Myocyte (in vitro differentiated cells): ENCODE results near the gene PRKG1. TPM values are rescaled to one million over a fixed set of nuclear protein-coding genes. Genes with fewer than 3 reads are reported as not detected.

Source experiments
- DNase-seq: peaks from one replicate; pipeline ENCODE4 v3.0.0-alpha.2; 2012; ENCODE audit warnings: low read depth
- polyA plus RNA-seq: library from polyadenylated mRNA; unstranded; fragments of >200 nt; gene quantifications from one replicate; pipeline ENCODE4 v1.2.1, GENCODE V29; 2012; ENCODE audit warnings: missing spikeins
- total RNA-seq: library from RNA; depleted of rRNA; stranded (reverse); fragments of >200 nt; gene quantifications from 2 replicates; pipeline ENCODE4 v1.2.3, GENCODE V29; 2014

Gene PRKG1
- 14.8 and 26.7 TPM in 2 replicates for total RNA-seq
- 7.8 TPM for polyA plus RNA-seq

- DNase-seq: peak; percentile 85
Observed at GRCh38 chr10:51074238-51075028, at the start of gene PRKG1. TSS of gene PRKG1 (plus strand) at chr10:51074487.

GRCh38 chr10:51028420-51028819 lies 45.9 kb upstream of the PRKG1 start:
- no peak for DNase-seq

- peak; percentile 29 for DNase-seq
Observed at GRCh38 chr10:51029172-51029641, 45.1 kb upstream of the PRKG1 start.

DNA sequence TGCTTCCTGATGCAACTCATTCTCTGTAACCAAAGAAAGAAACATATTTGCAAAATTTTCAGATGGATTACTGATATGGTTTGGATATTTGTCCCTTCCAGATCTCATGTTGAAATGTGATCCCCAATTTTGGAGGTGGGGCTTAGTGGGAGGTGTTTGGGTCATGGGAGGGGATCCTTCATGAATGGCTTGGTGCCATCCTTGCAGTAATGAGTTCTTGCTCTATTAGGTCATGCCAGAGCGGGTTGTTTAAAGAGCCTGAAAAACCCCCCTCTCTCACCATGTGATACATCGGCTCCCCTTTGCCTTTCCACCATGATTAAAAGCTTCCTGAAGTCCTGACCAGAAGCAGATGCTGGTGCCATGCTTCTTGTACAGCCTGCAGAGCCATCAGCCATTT lies 43.8 kb upstream of the PRKG1 start:
- DNase-seq: peak; percentile 26

DNA sequence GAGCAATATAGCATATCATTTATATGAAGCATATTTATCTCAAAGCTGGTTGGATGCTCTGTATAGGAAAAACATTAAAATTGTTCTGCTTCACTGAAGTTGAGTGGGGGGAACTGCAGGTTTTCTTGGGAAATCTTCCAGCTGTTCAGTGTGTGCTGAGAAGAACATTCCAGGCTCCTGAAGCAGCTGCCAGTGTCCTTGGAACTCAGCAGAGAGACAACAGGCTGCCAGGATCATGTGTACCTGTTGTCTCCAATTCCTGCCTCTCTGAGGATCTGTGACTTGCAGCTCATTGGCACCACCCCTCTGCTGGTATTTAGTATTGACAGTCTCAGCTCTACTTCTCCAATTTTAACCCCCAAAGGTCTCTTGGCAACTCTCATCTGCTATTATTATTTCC lies 42.3 kb upstream of the PRKG1 start:
- DNase-seq: peak; percentile 44

DNA sequence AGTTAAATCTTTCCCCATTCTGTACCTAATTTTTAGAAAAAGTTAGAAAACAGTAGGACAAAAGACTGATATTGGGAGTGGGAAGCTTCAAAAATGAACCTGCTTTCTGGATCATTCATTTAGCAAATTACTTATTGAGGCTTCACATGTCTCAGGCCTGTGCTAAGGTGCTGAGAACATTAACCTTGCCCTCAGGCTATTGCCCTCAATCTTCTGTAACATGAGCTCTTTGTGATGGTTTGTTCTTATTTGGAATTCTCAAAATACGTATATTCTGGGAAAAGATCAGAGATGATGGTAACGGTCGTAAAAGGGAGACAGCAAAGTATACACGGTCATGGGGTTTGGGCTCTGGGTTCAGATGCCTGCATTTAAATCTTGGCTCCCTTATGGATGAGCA lies 39.5 kb upstream of the PRKG1 start:
- no peak for DNase-seq

DNA sequence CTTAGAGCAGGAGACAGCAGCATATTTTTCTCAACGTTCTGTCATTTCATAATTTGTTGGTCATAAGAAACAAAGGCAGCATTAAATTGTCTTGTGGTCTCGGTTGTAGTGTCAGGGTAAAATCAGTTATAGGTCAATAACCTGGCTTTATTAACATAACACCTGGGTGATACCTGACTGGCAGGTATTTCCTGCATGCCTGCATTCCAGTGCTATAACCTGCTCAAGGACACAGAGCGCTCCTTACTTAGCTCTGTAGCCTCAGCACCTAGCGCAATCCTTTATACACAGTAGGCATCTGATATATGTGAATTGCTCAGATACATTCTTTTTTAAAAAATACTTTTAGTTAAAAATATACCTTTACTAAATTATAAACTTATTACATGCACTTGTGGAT lies 38.9 kb upstream of the PRKG1 start:
- no peak for DNase-seq

DNA sequence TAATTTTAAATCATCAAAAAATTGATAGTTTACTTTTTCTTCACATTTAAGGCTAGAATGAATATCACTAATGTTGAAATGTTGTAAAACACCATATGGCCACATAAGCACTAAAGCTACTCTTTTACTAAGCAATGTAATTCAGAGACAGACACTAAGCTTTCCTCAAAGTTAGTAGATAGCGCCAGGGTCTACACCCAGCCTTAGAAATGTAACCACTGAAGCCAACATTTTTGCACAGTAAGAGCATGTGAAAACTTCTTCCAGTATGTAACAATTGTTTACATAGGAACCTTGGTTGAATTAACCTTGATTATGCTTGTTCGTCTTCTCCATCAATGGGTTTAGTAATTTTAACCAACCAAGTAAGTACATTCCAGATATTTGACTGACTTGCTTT lies 28.4 kb upstream of the PRKG1 start:
- DNase-seq: no peak

- no peak for DNase-seq
Observed at GRCh38 chr10:51046654-51047053, 27.6 kb upstream of the PRKG1 start.

GRCh38 chr10:51047857-51048256 lies 26.4 kb upstream of the PRKG1 start:
- peak; percentile 26 for DNase-seq

GRCh38 chr10:51048792-51049191 lies 25.5 kb upstream of the PRKG1 start:
- DNase-seq: peak; percentile 22

DNA sequence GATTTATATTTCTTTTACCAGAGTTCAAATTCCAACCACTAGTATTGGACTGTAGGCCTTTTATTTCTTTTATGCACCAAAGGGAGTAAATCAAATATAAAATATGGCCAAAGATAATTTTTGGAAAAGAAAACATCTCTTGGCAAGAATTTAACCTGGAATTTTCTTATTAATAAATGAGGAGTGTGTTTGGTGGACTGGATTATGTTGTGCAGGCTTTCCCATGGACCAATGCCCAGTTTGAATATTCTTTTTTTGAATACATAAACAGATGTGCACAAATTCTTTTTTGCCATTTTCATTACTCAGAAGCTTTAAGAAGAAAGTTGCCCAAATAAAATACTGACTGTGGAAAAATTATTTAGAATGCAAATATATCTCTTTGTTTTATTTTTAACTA lies 22.1 kb upstream of the PRKG1 start:
- peak; percentile 36 for DNase-seq

DNA sequence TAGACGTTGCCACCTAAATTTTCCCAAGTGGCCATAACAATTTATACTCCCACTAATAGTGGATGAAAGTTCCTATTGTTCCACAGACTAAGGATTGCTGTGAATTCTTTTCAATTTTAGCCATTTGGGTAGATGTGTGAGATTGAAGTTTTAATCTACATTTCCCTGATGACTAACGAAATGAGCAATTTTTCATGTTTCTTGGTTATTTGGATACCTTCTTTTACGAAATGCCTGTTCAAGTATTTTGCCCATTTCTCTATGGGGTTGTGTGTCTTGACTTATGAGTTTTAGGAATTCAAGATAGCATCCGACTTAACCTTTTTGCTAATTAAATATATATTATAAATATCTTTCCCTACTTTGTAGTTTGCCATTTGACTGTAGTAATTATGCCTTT lies 16.4 kb upstream of the PRKG1 start:
- DNase-seq: no peak

DNA sequence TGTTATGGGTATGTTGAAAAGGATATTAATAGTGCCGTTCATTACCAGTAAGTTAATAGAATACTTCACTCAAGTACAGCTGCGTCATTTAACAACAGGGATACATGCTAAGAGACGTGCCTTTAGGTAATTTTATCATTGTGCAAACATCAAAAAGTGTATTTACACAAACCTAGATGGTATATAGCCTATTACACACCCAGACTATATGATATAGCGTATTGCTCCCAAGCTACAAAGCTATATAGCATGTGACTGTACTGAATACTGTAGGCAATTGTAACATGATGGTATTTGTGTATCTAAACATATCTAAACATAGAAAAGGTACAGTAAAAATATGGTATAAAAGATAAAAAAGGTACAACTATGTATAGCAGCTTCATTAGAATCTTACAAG lies 11.1 kb upstream of the PRKG1 start:
- DNase-seq: no peak

GRCh38 chr10:51063659-51064535 lies 10.4 kb upstream of the PRKG1 start:
- peak; percentile 59 for DNase-seq

DNA sequence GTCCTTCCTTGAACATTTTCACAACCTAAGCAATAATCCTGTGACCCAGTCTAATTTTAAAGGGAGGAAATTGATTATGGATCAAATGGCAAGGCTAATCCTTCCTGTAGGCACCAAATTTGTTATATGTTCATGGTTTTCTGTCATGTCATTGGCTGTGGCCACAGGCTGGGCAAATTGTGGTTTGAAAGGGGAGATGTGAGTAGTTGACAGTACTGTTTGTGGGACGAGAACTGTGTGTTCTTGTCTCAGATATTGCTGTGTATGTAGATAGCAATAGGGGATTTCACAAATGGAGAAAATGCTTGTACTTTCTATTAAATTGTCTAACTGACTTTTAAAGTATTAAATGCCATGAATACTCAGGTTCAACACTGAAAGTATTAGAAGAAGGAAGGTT lies 8.1 kb upstream of the PRKG1 start:
- no peak for DNase-seq

GRCh38 chr10:51072210-51072609 lies 2.1 kb upstream of the PRKG1 start:
- no peak for DNase-seq

GRCh38 chr10:51072921-51073434 lies 1.3 kb upstream of the PRKG1 start:
- DNase-seq: no peak

DNA sequence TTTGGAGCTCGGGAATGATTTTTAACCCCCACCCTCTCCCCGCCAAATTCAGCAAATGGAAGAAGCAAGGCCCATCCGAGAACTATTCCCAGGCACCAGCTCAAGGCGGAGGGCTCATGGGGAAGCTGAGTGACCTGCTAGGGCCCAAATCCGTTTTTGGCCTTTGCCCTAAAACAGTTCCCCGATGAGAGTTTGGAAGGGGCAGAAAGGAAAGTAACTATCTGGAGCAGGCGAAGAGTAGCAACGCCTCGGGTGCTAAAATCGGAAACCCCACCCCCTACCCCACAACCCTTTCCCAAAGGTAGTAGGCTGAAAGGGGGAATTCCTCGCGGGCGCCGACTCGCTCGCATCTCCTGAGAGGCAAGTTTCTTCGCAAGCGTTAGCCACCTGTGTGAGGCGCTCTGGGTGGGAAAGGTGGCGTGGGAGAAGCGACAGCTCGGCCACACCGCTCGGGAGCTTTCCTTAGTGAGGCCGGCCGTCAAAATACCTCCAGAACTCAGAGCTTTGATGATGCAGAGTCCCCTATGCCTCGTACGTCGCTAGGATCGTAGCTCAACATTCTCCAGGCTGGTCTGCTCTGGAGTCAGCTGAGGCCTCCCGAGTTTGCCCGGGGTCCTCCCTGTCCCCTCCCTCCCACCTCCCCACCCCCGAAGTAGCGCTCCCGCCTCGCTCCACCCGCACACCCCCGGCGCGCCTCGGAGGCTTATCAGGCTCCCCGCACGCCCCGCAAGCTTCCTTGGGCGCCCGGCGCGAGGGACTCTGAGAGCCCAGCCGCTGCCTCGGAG lies 642 bp upstream of the PRKG1 start:
- peak; percentile 31 for DNase-seq

DNA sequence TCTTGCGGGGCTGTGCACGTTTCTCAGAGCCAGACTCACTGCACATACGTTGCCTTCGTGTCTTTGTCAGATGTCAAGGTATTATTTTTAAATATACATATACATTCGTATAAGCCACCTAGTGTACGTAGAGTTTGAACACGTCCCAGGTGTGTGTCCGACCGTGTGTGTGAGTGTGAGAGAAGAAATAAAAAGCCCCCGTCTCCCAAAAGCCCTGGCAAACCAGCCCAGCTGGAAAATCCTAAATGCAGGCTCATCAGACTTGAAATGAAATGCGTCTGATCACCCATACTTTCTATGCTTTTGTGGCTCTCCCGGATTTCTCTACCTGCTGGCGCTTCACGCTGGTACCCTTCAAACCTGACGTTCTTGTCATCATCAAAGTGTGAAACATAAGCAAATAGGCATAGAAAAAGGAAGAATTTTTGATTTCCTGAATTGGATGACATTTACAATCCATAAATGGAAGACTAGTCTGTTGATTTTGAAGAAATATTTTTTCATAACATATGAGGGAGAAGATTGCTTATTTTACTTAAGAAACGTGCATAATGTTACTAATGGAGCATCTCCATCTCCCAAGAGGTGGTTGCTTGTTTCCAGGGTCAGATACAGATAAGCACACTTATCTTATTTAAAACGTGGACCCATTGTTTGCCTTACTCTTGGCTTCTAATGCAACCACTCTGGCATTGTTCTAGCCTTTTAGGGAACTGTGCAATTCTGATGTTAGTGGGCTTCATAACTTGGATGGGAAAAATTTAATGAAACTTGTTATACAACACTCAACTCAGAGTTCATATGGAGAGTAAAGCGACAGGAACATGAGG lies 971 bp downstream of the PRKG1 start:
- no peak for DNase-seq
